Thoracic aorta (tissue), 2 donors: ENCODE data around the gene MCOLN3. TPM values are rescaled to one million over a fixed set of nuclear protein-coding genes. Genes with fewer than 3 reads are reported as not detected.

ENCODE experiments used
- ATAC-seq: fragments of 150-250 bp; one replicate; pipeline ENCODE4 v1.8.0; 2017; ENCODE audit warnings: low read depth; ENCODE audit not compliant: insufficient number of reproducible peaks, low FRiP score
- DNase-seq: peaks from one replicate; pipeline ENCODE4 v3.0.0-alpha.2; 2020; ENCODE audit warnings: low spot score
- H3K27ac ChIP-seq, 2 donors: fragments of 200-600 bp; sonication (generic); 1 replicate in 1 of 2; 2 replicates in 1 of 2; pipeline ENCODE4 v1.5.1; 2016; ENCODE audit warnings: mild to moderate bottlenecking in 2 of 2, moderate library complexity in 2 of 2
- H3K27me3 ChIP-seq: fragments of 200-600 bp; sonication (generic); replicated peaks from 2 replicates; pipeline ENCODE4 v1.6.0; 2016; ENCODE audit warnings: mild to moderate bottlenecking; ENCODE audit not compliant: insufficient read depth
- H3K36me3 ChIP-seq: fragments of 200-600 bp; sonication (generic); one replicate; pipeline ENCODE4 v1.5.1; 2016
- H3K4me1 ChIP-seq, 2 donors: fragments of 200-600 bp; sonication (generic); 1 replicate in 1 of 2; 2 replicates in 1 of 2; pipeline versions ENCODE4 v1.5.1 to v1.6.0; 2016; ENCODE audit warnings: low read depth in 2 of 2, mild to moderate bottlenecking in 1 of 2; ENCODE audit not compliant: control insufficient read depth in 1 of 2
- H3K4me3 ChIP-seq: fragments of 200-600 bp; sonication (generic); 2 replicates; pipeline ENCODE4 v1.5.1; 2016; ENCODE audit warnings: mild to moderate bottlenecking
- H3K9me3 ChIP-seq: fragments of 200-600 bp; sonication (generic); 2 replicates; pipeline ENCODE4 v1.5.1; 2016
- CTCF ChIP-seq: fragments of 200-600 bp; sonication (generic); IDR thresholded peaks from one replicate; pipeline ENCODE4 v1.5.1; 2019; ENCODE audit warnings: antibody characterized with exemption
- total RNA-seq, 2 donors: library from RNA; depleted of rRNA; stranded (reverse); fragments of >200 nt; gene quantifications; one replicate each; pipeline versions ENCODE4 v1.1.0 to v1.2.3, GENCODE V29; 2016

The MCOLN3 gene
- total RNA-seq, 2 donors from 2014 or later: 2.3 to 3.2 TPM

- Histone ChIP-seq H3K36me3 (no peaks in the 10 kb centered on the region), H3K27me3 (no peaks in the 10 kb centered on the region), H3K4me3 (no peak overlapping the region), H3K4me1 (peaks cover 0 to 11% of the 10 kb centered on the region in 2 donors), H3K9me3 (no peaks in the 10 kb centered on the region), H3K27ac (peak overlapping the region in 1 of 2 donors; percentile 21)
- DNase-seq: no peak
- no peak for ATAC-seq
- TF ChIP-seq CTCF: no peak
Observed at GRCh38 chr1:85033221-85033620, 15.1 kb downstream of the MCOLN3 start.

DNA sequence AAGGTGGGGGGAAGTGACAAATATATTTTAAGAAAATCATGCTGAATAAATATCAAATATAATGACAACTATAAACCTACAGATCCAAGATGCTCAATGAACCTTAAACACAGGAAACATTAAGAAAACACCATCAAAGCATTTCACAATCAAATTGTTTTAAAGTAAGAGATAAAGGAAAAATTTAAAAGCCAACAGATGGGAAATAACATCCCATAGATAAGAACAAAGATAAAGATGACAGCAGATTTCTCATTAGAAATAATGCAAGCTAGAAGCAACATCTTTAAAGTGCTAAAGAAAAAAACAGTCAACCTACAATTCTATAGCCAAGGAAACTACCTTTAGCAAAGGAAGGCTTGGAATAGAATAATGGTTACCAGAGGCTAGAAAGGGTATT lies 17.8 kb downstream of the MCOLN3 start:
- no peak overlapping the region for H3K27ac ChIP-seq
- no peaks in the 10 kb centered on the region for H3K27me3 ChIP-seq
- TF ChIP-seq CTCF: no peak
- H3K4me3 ChIP-seq: no peak overlapping the region
- DNase-seq: no peak
- H3K36me3 ChIP-seq: no peaks in the 10 kb centered on the region
- no peaks in the 10 kb centered on the region for H3K9me3 ChIP-seq
- H3K4me1 ChIP-seq: peaks cover 0 to 11% of the 10 kb centered on the region in 2 donors
- ATAC-seq: no peak

DNA sequence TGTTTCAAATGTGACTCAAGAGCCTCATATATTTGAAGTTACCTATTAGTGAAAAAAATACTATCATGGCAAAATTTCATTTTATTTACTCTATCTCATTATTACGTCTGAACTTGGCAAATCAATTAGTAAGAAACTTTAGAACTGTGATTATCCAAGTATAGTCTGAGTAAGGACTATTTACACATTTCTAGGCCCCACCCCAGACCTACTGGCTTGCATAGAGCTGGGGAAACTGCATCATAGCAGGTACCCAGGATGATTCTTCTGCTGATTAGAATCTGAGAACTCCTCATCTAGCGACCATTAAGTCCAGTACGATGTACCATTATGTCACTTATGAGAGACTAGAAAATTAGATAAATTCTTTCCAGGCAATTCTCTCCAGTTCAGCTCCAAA lies 20.1 kb downstream of the MCOLN3 start:
- ATAC-seq (no peak), DNase-seq (no peak)
- Histone ChIP-seq H3K4me1 (peaks cover 0 to 7% of the 10 kb centered on the region in 2 donors), H3K27me3 (no peaks in the 10 kb centered on the region), H3K4me3 (no peak overlapping the region), H3K9me3 (no peaks in the 10 kb centered on the region), H3K36me3 (no peaks in the 10 kb centered on the region), H3K27ac (no peak overlapping the region)
- TF ChIP-seq CTCF: no peak

- no peak overlapping the region for H3K4me3 ChIP-seq
- H3K27ac ChIP-seq: no peak overlapping the region
- H3K9me3 ChIP-seq: no peaks in the 10 kb centered on the region
- H3K36me3 ChIP-seq: no peaks in the 10 kb centered on the region
- TF ChIP-seq CTCF: no peak
- ATAC-seq: no peak
- DNase-seq: no peak
- H3K27me3 ChIP-seq: no peaks in the 10 kb centered on the region
- H3K4me1 ChIP-seq: peaks cover 0 to 4% of the 10 kb centered on the region in 2 donors
Observed at GRCh38 chr1:85027242-85027983, 20.9 kb downstream of the MCOLN3 start.

DNA sequence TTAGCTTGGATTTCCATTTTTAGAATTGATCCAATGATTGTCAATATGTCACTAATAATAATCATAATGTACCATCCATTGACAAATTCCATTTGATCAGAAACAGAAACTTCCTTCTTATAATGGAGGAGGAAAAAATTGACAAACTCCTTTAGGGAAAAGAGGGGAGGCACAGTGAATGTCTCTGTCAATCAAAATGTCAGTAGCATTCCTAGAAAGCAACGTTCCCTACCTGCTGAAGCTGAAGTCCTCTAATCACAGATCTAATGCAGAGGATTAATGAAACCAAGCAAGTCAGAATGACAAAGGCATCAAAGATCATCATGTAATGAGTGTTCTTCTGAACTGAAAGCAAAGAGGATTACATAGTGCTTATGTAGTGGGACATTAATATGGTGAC lies 22.4 kb downstream of the MCOLN3 start:
- H3K4me3 ChIP-seq: no peak overlapping the region
- H3K36me3 ChIP-seq: no peaks in the 10 kb centered on the region
- ATAC-seq: no peak
- H3K9me3 ChIP-seq: no peaks in the 10 kb centered on the region
- TF ChIP-seq CTCF: no peak
- H3K27ac ChIP-seq: no peak overlapping the region
- H3K4me1 ChIP-seq: no peaks in the 10 kb centered on the region
- H3K27me3 ChIP-seq: no peaks in the 10 kb centered on the region
- DNase-seq: no peak
